D721Med (cell line): ENCODE results near the gene SLC22A5.

Experiments
- DNase-seq: peaks from one replicate; pipeline ENCODE4 v3.0.0; 2011; ENCODE audit warnings: low spot score; ENCODE audit not compliant: insufficient read length
- FAIRE-seq: peaks from 2 replicates; lab custom pipeline; 2011; peaks lifted over from hg19 to GRCh38; lab: Jason Lieb, UNC
- CTCF ChIP-seq: IDR thresholded peaks from 2 replicates; pipeline ENCODE4 v1.5.1; 2012; ENCODE audit warnings: mild to moderate bottlenecking, control low read depth; ENCODE audit not compliant: insufficient read depth; ENCODE audit errors: missing control alignments

SLC22A5 gene

GRCh38 chr5:132327252-132327955 lies 42.1 kb upstream of the SLC22A5 start:
- no peak for TF ChIP-seq CTCF
- DNase-seq (no peak), FAIRE-seq (no peak)

- no peak for DNase-seq
- no peak for TF ChIP-seq CTCF
- no peak for FAIRE-seq
Measured at GRCh38 chr5:132334812-132335211, 34.7 kb upstream of the SLC22A5 start.

GRCh38 chr5:132335402-132335801 lies 34.1 kb upstream of the SLC22A5 start:
- TF ChIP-seq CTCF = no peak
- DNase-seq = no peak
- FAIRE-seq = no peak

GRCh38 chr5:132339502-132339901 lies 30.0 kb upstream of the SLC22A5 start:
- DNase-seq (no peak), FAIRE-seq (no peak)
- no peak for TF ChIP-seq CTCF

- no peak for TF ChIP-seq CTCF
- DNase-seq (no peak), FAIRE-seq (no peak)
Measured at GRCh38 chr5:132342291-132343180, 27.0 kb upstream of the SLC22A5 start.

GRCh38 chr5:132344775-132345514 lies 24.6 kb upstream of the SLC22A5 start:
- FAIRE-seq = no peak

More at GRCh38 chr5:132344775-132345514, 24.6 kb upstream of the SLC22A5 start:
- no peak for DNase-seq
- no peak for TF ChIP-seq CTCF
